ENCODE results near the gene BAHD1. TPM values are rescaled to one million over a fixed set of nuclear protein-coding genes. Genes with fewer than 3 reads are reported as not detected.

The BAHD1 gene
- total and polyA plus RNA-seq, 12 donors = 13.2 to 58.8 (median 31.3) TPM

GRCh38 chr15:40508216-40508615 is 67.5 kb downstream of the BAHD1 start:
- Histone ChIP-seq H3K4me3 (no peak overlapping the region), H3K36me3 (replicated peaks in 1 of 2) (no peaks in the 10 kb centered on the region), H3K27me3 (no peaks in the 10 kb centered on the region), H3K9me3 (replicated peaks in 1 of 3) (no peaks in the 10 kb centered on the region), H3K27ac (no peak overlapping the region), H3K4me1 (replicated peaks in 1 of 2) (peaks cover 16 to 18% of the 10 kb centered on the region in 2 donors)
- no peak for DNase-seq
- 89 to 100% (median 97%) methylated on average over 1 of the region's 1 CpG for WGBS, 4 donors
- no peak for TF ChIP-seq POLR2A (IDR thresholded peaks at IDR 0.05)
- TF ChIP-seq, protein P1, sequence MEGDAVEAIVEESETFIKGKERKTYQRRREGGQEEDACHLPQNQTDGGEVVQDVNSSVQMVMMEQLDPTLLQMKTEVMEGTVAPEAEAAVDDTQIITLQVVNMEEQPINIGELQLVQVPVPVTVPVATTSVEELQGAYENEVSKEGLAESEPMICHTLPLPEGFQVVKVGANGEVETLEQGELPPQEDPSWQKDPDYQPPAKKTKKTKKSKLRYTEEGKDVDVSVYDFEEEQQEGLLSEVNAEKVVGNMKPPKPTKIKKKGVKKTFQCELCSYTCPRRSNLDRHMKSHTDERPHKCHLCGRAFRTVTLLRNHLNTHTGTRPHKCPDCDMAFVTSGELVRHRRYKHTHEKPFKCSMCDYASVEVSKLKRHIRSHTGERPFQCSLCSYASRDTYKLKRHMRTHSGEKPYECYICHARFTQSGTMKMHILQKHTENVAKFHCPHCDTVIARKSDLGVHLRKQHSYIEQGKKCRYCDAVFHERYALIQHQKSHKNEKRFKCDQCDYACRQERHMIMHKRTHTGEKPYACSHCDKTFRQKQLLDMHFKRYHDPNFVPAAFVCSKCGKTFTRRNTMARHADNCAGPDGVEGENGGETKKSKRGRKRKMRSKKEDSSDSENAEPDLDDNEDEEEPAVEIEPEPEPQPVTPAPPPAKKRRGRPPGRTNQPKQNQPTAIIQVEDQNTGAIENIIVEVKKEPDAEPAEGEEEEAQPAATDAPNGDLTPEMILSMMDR (IDR thresholded peaks at IDR 0.05) = no peak
- intact Hi-C loops (cut with DNase I) = no loop called here

DNA sequence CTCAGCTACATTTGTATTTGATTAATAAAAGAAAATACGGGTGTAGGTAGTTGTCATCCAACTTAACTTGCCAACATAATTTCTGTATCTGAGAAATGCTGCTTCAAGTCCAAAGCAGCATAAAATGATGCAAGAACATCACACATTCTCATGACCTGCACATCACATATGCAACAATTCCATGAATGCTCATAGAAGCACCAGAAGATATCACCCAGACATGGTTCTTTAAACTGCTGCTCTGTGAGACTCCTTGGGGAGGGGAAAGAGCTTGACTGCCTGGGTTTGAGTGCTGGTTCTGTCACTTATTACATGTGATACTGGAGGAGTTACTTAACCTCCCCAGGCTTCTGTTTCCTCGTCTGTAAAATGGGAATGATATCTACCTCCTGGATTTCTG is 69.4 kb downstream of the BAHD1 start:
- Histone ChIP-seq H3K27ac (no peak overlapping the region), H3K27me3 (no peaks in the 10 kb centered on the region), H3K9me3 (replicated peaks in 1 of 3) (no peaks in the 10 kb centered on the region), H3K4me1 (replicated peaks in 1 of 2) (peaks cover 16 to 18% of the 10 kb centered on the region in 2 donors), H3K4me3 (no peak overlapping the region), H3K36me3 (replicated peaks in 1 of 2) (no peaks in the 10 kb centered on the region)
- intact Hi-C loops (cut with DNase I) = no loop called here
- no peak for TF ChIP-seq POLR2A (IDR thresholded peaks at IDR 0.05)
- TF ChIP-seq, protein P1 (IDR thresholded peaks at IDR 0.05) = no peak
- DNase-seq = no peak
- WGBS, 4 donors = 84 to 89% (median 85%) methylated on average over 2 of the region's 2 CpGs

- H3K27me3 ChIP-seq = no peaks in the 10 kb centered on the region
- peak overlapping the region in 2 of 4 donors; percentile 11 to 54 for H3K4me3 ChIP-seq
- DNase-seq = peak in 2 of 7 donors; percentile 5 to 54
- H3K36me3 ChIP-seq (replicated peaks in 1 of 2) = no peaks in the 10 kb centered on the region
- H3K9me3 ChIP-seq (replicated peaks in 1 of 3) = no peaks in the 10 kb centered on the region
- intact Hi-C loops (cut with DNase I) = no loop called here
- no peak for TF ChIP-seq POLR2A (IDR thresholded peaks at IDR 0.05)
- TF ChIP-seq, protein P1 (IDR thresholded peaks at IDR 0.05) = no peak
- 48 to 57% (median 51%) methylated on average over 22 of the region's 22 CpGs for WGBS, 4 donors
- peak overlapping the region in 2 of 5 donors; percentile 7 to 47 for H3K27ac ChIP-seq
- H3K4me1 ChIP-seq (replicated peaks in 1 of 2) = peaks cover 16 to 18% of the 10 kb centered on the region in 2 donors
Observed at GRCh38 chr15:40511093-40511471, 70.3 kb downstream of the BAHD1 start.

GRCh38 chr15:40511472-40512133 is 70.8 kb downstream of the BAHD1 start:
- Histone ChIP-seq H3K4me1 (replicated peaks in 1 of 2) (peaks cover 15 to 17% of the 10 kb centered on the region in 2 donors), H3K4me3 (peak overlapping the region in 2 of 4 donors; percentile 11 to 54), H3K27me3 (no peaks in the 10 kb centered on the region), H3K9me3 (replicated peaks in 1 of 3) (no peaks in the 10 kb centered on the region), H3K27ac (peak overlapping the region in 2 of 5 donors; percentile 7 to 47), H3K36me3 (replicated peaks in 1 of 2) (no peaks in the 10 kb centered on the region)
- TF ChIP-seq POLR2A (IDR thresholded peaks at IDR 0.05) = no peak
- TF ChIP-seq, protein P1 (IDR thresholded peaks at IDR 0.05) = no peak
- WGBS, 4 donors = 1 to 4% (median 2%) methylated on average over 11 to 61 of the region's 61 CpGs
- peak; percentile 74 to 87 (median 79) for DNase-seq
- intact Hi-C loops (cut with DNase I) = no loop called here

Measured in adrenal gland (tissue), 12 donors.